Measurements from ENCODE around the gene FAAH2.
"Not testable (repeated sequence)": the region's sequence is repeated elsewhere in the genome, so short reads cannot be mapped to it uniquely, and the experiment has no call there.

Gene FAAH2

GRCh38 chrX:57286507-57287251, at the start of gene FAAH2:
FAAH2 (plus strand) TSS chrX:57286706; CDS start chrX:57286826, 120 bp downstream.
- no peak for DNase-seq (ENCODE audit: low spot score)

- DNase-seq (ENCODE audit: low spot score): no peak
Measured at GRCh38 chrX:57241967-57242366, 44.5 kb upstream of the FAAH2 start.

- DNase-seq (ENCODE audit: low spot score): no peak
Measured at GRCh38 chrX:57251965-57252364, 34.5 kb upstream of the FAAH2 start.

- no peak for DNase-seq (ENCODE audit: low spot score)
Measured at GRCh38 chrX:57265126-57265525, 21.4 kb upstream of the FAAH2 start.

GRCh38 chrX:57266275-57266674, 20.2 kb upstream of the FAAH2 start:
- DNase-seq (ENCODE audit: low spot score): no peak

GRCh38 chrX:57266871-57267270, 19.6 kb upstream of the FAAH2 start:
- DNase-seq (ENCODE audit: low spot score): no peak

GRCh38 chrX:57267308-57267707, 19.2 kb upstream of the FAAH2 start:
- no peak for DNase-seq (ENCODE audit: low spot score)

- DNase-seq (ENCODE audit: low spot score): no peak
Measured at GRCh38 chrX:57270980-57271379, 15.5 kb upstream of the FAAH2 start.

GRCh38 chrX:57282568-57282967, 3.9 kb upstream of the FAAH2 start:
- no peak for DNase-seq (ENCODE audit: low spot score)

GRCh38 chrX:57285001-57285400, 1.5 kb upstream of the FAAH2 start:
- no peak for DNase-seq (ENCODE audit: low spot score)

- no peak for DNase-seq (ENCODE audit: low spot score)
Measured at GRCh38 chrX:57289089-57289488, 2.6 kb downstream of the FAAH2 start.

- no peak for DNase-seq (ENCODE audit: low spot score)
Measured at GRCh38 chrX:57294961-57295360, 8.5 kb downstream of the FAAH2 start.

- not testable (repeated sequence) for DNase-seq (ENCODE audit: low spot score)
Measured at GRCh38 chrX:57295679-57296078, 9.2 kb downstream of the FAAH2 start.

GRCh38 chrX:57313583-57314215, 27.2 kb downstream of the FAAH2 start:
- DNase-seq (ENCODE audit: low spot score): no peak

GRCh38 chrX:57329008-57329407, 42.5 kb downstream of the FAAH2 start:
- no peak for DNase-seq (ENCODE audit: low spot score)

GRCh38 chrX:57335790-57336189, 49.3 kb downstream of the FAAH2 start:
- DNase-seq (ENCODE audit: low spot score): not testable (repeated sequence)

GRCh38 chrX:57353472-57354132, 67.1 kb downstream of the FAAH2 start:
- DNase-seq (ENCODE audit: low spot score): no peak

- DNase-seq (ENCODE audit: low spot score): no peak
Measured at GRCh38 chrX:57364145-57364544, 77.6 kb downstream of the FAAH2 start.

GRCh38 chrX:57366430-57366829, 79.9 kb downstream of the FAAH2 start:
- DNase-seq (ENCODE audit: low spot score): no peak

- DNase-seq (ENCODE audit: low spot score): no peak
Measured at GRCh38 chrX:57367649-57368048, 81.1 kb downstream of the FAAH2 start.

- no peak for DNase-seq (ENCODE audit: low spot score)
Measured at GRCh38 chrX:57368158-57368557, 81.7 kb downstream of the FAAH2 start.

GRCh38 chrX:57379296-57379695, 92.8 kb downstream of the FAAH2 start:
- no peak for DNase-seq (ENCODE audit: low spot score)

Data from hepatic stellate cell (primary cell).